CD4-positive, alpha-beta memory T cell (primary cell): ENCODE results near the gene FBXL16. TPM values are rescaled to one million over a fixed set of nuclear protein-coding genes. Genes with fewer than 3 reads are reported as not detected.

Experiments
- CTCF ChIA-PET: fragments of 350-600 bp; sonication (Branson Sonifier 250); formaldehyde crosslinking; loops from one replicate; lab custom pipeline; 2021; ENCODE audit warnings: inconsistent platforms; ENCODE audit not compliant: partially characterized antibody; lab: Charles Lee
- POLR2A ChIA-PET: fragments of 350-600 bp; sonication (Branson Sonifier 250); formaldehyde crosslinking; loops from one replicate; lab custom pipeline; 2021; ENCODE audit not compliant: partially characterized antibody; lab: Charles Lee
- DNase-seq, 5 donors: peaks; one replicate each; pipeline versions ENCODE4 v3.0.0 to v3.0.0-alpha.2; 2020 to 2022; ENCODE audit warnings: mixed read lengths in 1 of 5
- H3K27ac ChIP-seq: one replicate; pipeline ENCODE4 v1.7.0; 2013; ENCODE audit warnings: low read depth, low read length
- H3K27me3 ChIP-seq: 2 replicates; pipeline ENCODE4 v1.7.0; 2013; ENCODE audit warnings: mild to moderate bottlenecking, low read length, moderate library complexity; ENCODE audit not compliant: insufficient read depth
- H3K36me3 ChIP-seq: 2 replicates; pipeline ENCODE4 v1.7.0; 2013; ENCODE audit warnings: mild to moderate bottlenecking, low read length, moderate library complexity; ENCODE audit not compliant: insufficient read depth
- H3K4me1 ChIP-seq: 2 replicates; pipeline ENCODE4 v1.7.0; 2013; ENCODE audit warnings: mild to moderate bottlenecking, low read length, moderate library complexity; ENCODE audit not compliant: insufficient read depth
- H3K4me3 ChIP-seq, 2 donors: one replicate each; pipeline ENCODE4 v1.7.0; 2013; ENCODE audit warnings: low read length in 2 of 2, mild to moderate bottlenecking in 1 of 2
- H3K9me3 ChIP-seq, 2 donors: one replicate each; pipeline ENCODE4 v1.7.0; 2013; ENCODE audit warnings: low read length in 2 of 2, control low read depth in 1 of 2; ENCODE audit not compliant: control insufficient read depth in 1 of 2
- H3K27ac Mint-ChIP-seq, 7 donors: one replicate each; pipeline ENCODE4 v1.8.0; 2020 to 2021; ENCODE audit warnings: mixed read lengths in 7 of 7, mild to moderate bottlenecking in 6 of 7, inconsistent platforms in 3 of 7, moderate library complexity in 3 of 7
- H3K27me3 Mint-ChIP-seq, 2 donors: one replicate each; pipeline ENCODE4 v1.8.0; 2020 to 2021; ENCODE audit warnings: mixed read lengths in 2 of 2
- H3K36me3 Mint-ChIP-seq, 2 donors: one replicate each; pipeline ENCODE4 v1.8.0; 2020 to 2021; ENCODE audit warnings: mixed read lengths in 2 of 2, inconsistent platforms in 1 of 2, mild to moderate bottlenecking in 1 of 2
- H3K4me1 Mint-ChIP-seq, 4 donors: one replicate each; pipeline ENCODE4 v1.8.0; 2020 to 2021; ENCODE audit warnings: mixed read lengths in 4 of 4, mild to moderate bottlenecking in 1 of 4
- H3K4me3 Mint-ChIP-seq, 8 donors: one replicate each; pipeline ENCODE4 v1.8.0; 2020 to 2021; ENCODE audit warnings: mixed read lengths in 8 of 8, mild to moderate bottlenecking in 7 of 8, moderate library complexity in 6 of 8, inconsistent platforms in 3 of 8
- H3K9me3 Mint-ChIP-seq, 8 donors: one replicate each; pipeline ENCODE4 v1.8.0; 2020 to 2021; ENCODE audit warnings: mixed read lengths in 8 of 8, mild to moderate bottlenecking in 5 of 8, inconsistent platforms in 3 of 8, moderate library complexity in 1 of 8
- intact Hi-C: fragments of 100-400 bp; cut with micrococcal nuclease; formaldehyde crosslinking; loops from one replicate; pipeline ENCODE4 v1.15.1; 2023
- polyA plus RNA-seq, 2 donors: library from polyadenylated mRNA; unstranded; fragments of 300-500 nt; fragmentation: Illumina TruSeq; gene quantifications; one replicate each; pipeline ENCODE4 v1.2.3, GENCODE V29; 2021
- total RNA-seq, 2 experiments: library from RNA; stranded (reverse); gene quantifications; one replicate each; pipeline ENCODE4 v1.2.3, GENCODE V29; 2021

FBXL16 gene
- total and polyA plus RNA-seq, 4 experiments from 2014 or later: 9.3 to 59.5 (median 48.5) TPM

GRCh38 chr16:695355-696089 is 10.1 kb downstream of the FBXL16 start:
- Histone ChIP-seq H3K27ac (no peak overlapping the region), H3K4me3 (peak overlapping the region; percentile 58 to 78), H3K9me3 (no peaks in the 10 kb centered on the region), H3K4me1 (peaks cover 42% of the 10 kb centered on the region), H3K36me3 (no peaks in the 10 kb centered on the region), H3K27me3 (no peaks in the 10 kb centered on the region)
- Mint-ChIP-seq H3K27me3 (no peaks in the 10 kb centered on the region), H3K36me3 (peaks cover 0 to 7% of the 10 kb centered on the region in 2 donors), H3K27ac (peak overlapping the region; percentile 61 to 87 (median 82)), H3K9me3 (peaks cover 0 to 4% (median 0%) of the 10 kb centered on the region in 8 donors), H3K4me3 (peak overlapping the region; percentile 78 to 89 (median 84)), H3K4me1 (peaks cover 15 to 58% (median 26%) of the 10 kb centered on the region in 4 donors)
- DNase-seq: peak; percentile 73 to 81 (median 76)
- POLR2A ChIA-PET: interaction anchor here (0.6 to 8.0 kb wide), 27 partner anchors 9 to 308 kb away, joined by 3 to 212 read pairs (median 6); partner anchors contain the start of genes ANTKMT, CAPN15, CCDC78 and CHTF18
- CTCF ChIA-PET: interaction anchor here (0.7 to 2.3 kb wide), 9 partner anchors 9 to 116 kb away, joined by 3 to 8 read pairs (median 3); partner anchors contain the start of genes METRN and RHOT2
- intact Hi-C loops: no loop called here

- peaks cover 16 to 60% (median 30%) of the 10 kb centered on the region in 4 donors for H3K4me1 Mint-ChIP-seq
- Histone ChIP-seq H3K4me1 (peaks cover 40% of the 10 kb centered on the region), H3K27ac (peak overlapping the region; percentile 43), H3K36me3 (no peaks in the 10 kb centered on the region), H3K4me3 (peak overlapping the region; percentile 49 to 52), H3K27me3 (no peaks in the 10 kb centered on the region), H3K9me3 (no peaks in the 10 kb centered on the region)
- CTCF ChIA-PET: interaction anchor here (0.7 to 2.3 kb wide), 7 partner anchors 9 to 116 kb away, joined by 3 to 8 read pairs (median 3); partner anchors contain the start of gene RHOT2
- peaks cover 0 to 9% of the 10 kb centered on the region in 2 donors for H3K36me3 Mint-ChIP-seq
- H3K9me3 Mint-ChIP-seq: peaks cover 0 to 4% (median 0%) of the 10 kb centered on the region in 8 donors
- DNase-seq: no peak
- peak overlapping the region; percentile 20 to 84 (median 53) for H3K4me3 Mint-ChIP-seq
- intact Hi-C loops: no loop called here
- H3K27me3 Mint-ChIP-seq: no peaks in the 10 kb centered on the region
- H3K27ac Mint-ChIP-seq: peak overlapping the region in 1 of 7 donors; percentile 38
- POLR2A ChIA-PET: interaction anchor here (0.6 to 8.0 kb wide), 21 partner anchors 9 to 299 kb away, joined by 3 to 212 read pairs (median 9); partner anchors contain the start of genes ANTKMT, CAPN15, CCDC78 and CHTF18
Measured at GRCh38 chr16:694863-695354, 10.7 kb downstream of the FBXL16 start.

- Mint-ChIP-seq H3K4me3 (peak overlapping the region; percentile 47 to 86 (median 80)), H3K4me1 (peaks cover 16 to 60% (median 31%) of the 10 kb centered on the region in 4 donors), H3K9me3 (peaks cover 0 to 4% (median 0%) of the 10 kb centered on the region in 8 donors), H3K27me3 (no peaks in the 10 kb centered on the region), H3K36me3 (peaks cover 0 to 9% of the 10 kb centered on the region in 2 donors), H3K27ac (peak overlapping the region in 4 of 7 donors; percentile 38 to 88 (median 74))
- H3K4me1 ChIP-seq: peaks cover 40% of the 10 kb centered on the region
- peak overlapping the region in 1 of 2 donors; percentile 49 for H3K4me3 ChIP-seq
- intact Hi-C loops: no loop called here
- no peaks in the 10 kb centered on the region for H3K9me3 ChIP-seq
- peak in 1 of 5 donors; percentile 22 for DNase-seq
- POLR2A ChIA-PET: interaction anchor here (2.0 to 8.0 kb wide), 7 partner anchors 10 to 58 kb away, joined by 14 to 212 read pairs (median 23); partner anchors contain the start of genes ANTKMT, CCDC78, HAGHL and JMJD8
- no peaks in the 10 kb centered on the region for H3K27me3 ChIP-seq
- peak overlapping the region; percentile 43 for H3K27ac ChIP-seq
- CTCF ChIA-PET: interaction anchor here (1.9 to 2.3 kb wide), 2 partner anchors 18 to 91 kb away, joined by 6 to 8 read pairs; no protein-coding TSS in a partner anchor
- no peaks in the 10 kb centered on the region for H3K36me3 ChIP-seq
Measured at GRCh38 chr16:694187-694862, 11.3 kb downstream of the FBXL16 start.

DNA sequence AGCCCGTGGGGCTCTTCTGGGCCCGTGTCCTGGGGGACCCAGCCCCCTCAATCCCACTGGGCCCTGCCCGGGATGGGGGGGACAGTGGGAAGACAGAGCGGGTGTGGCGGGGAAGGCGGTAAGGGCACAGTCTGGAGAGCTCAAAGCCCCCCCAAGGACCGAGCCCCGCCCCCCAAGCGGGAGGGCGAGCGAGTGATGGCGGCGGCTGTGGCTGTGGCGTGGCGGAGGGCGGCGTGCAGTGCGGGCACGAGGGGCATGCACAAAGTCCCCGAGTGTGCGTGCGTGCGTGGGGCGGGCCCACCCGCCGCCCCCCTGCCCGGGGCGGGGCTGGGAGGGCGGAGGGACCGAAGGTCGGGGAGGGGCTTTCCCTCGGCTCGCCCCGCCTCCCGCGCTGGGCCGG is 11.8 kb downstream of the FBXL16 start:
- no peaks in the 10 kb centered on the region for H3K9me3 ChIP-seq
- H3K4me3 ChIP-seq: no peak overlapping the region
- H3K27me3 Mint-ChIP-seq: no peaks in the 10 kb centered on the region
- DNase-seq: peak in 1 of 5 donors; percentile 38
- H3K36me3 ChIP-seq: no peaks in the 10 kb centered on the region
- H3K4me1 Mint-ChIP-seq: peaks cover 16 to 60% (median 32%) of the 10 kb centered on the region in 4 donors
- H3K27ac ChIP-seq: no peak overlapping the region
- peaks cover 0 to 9% of the 10 kb centered on the region in 2 donors for H3K36me3 Mint-ChIP-seq
- intact Hi-C loops: no loop called here
- POLR2A ChIA-PET: interaction anchor here (2.6 to 8.0 kb wide), 4 partner anchors 11 to 57 kb away, joined by 20 to 212 read pairs (median 94); partner anchors contain the start of genes ANTKMT, CCDC78, HAGHL and JMJD8
- peak overlapping the region in 3 of 7 donors; percentile 4 to 91 (median 57) for H3K27ac Mint-ChIP-seq
- peaks cover 40% of the 10 kb centered on the region for H3K4me1 ChIP-seq
- peak overlapping the region in 2 of 8 donors; percentile 21 for H3K4me3 Mint-ChIP-seq
- CTCF ChIA-PET: interaction anchor here (1.9 kb wide), 1 partner anchor 19 kb away, joined by 6 read pairs; no protein-coding TSS in a partner anchor
- no peaks in the 10 kb centered on the region for H3K27me3 ChIP-seq
- H3K9me3 Mint-ChIP-seq: peaks cover 0 to 4% (median 0%) of the 10 kb centered on the region in 8 donors

- H3K9me3 Mint-ChIP-seq: peaks cover 0 to 4% (median 0%) of the 10 kb centered on the region in 8 donors
- Histone ChIP-seq H3K36me3 (no peaks in the 10 kb centered on the region), H3K9me3 (no peaks in the 10 kb centered on the region), H3K27ac (no peak overlapping the region), H3K4me3 (no peak overlapping the region), H3K27me3 (no peaks in the 10 kb centered on the region), H3K4me1 (peaks cover 40% of the 10 kb centered on the region)
- H3K4me3 Mint-ChIP-seq: peak overlapping the region in 2 of 8 donors; percentile 21
- H3K27ac Mint-ChIP-seq: peak overlapping the region in 3 of 7 donors; percentile 4 to 91 (median 57)
- H3K36me3 Mint-ChIP-seq: peaks cover 0 to 9% of the 10 kb centered on the region in 2 donors
- H3K27me3 Mint-ChIP-seq: no peaks in the 10 kb centered on the region
- DNase-seq: no peak
- POLR2A ChIA-PET: interaction anchor here (3.3 to 8.0 kb wide), 3 partner anchors 11 to 57 kb away, joined by 20 to 212 read pairs (median 166); partner anchors contain the start of genes ANTKMT, CCDC78, HAGHL and JMJD8
- peaks cover 17 to 59% (median 32%) of the 10 kb centered on the region in 4 donors for H3K4me1 Mint-ChIP-seq
- intact Hi-C loops: no loop called here
- CTCF ChIA-PET: interaction anchor here (1.9 kb wide), 1 partner anchor 19 kb away, joined by 6 read pairs; no protein-coding TSS in a partner anchor
Measured at GRCh38 chr16:693364-693763, 12.2 kb downstream of the FBXL16 start.

DNA sequence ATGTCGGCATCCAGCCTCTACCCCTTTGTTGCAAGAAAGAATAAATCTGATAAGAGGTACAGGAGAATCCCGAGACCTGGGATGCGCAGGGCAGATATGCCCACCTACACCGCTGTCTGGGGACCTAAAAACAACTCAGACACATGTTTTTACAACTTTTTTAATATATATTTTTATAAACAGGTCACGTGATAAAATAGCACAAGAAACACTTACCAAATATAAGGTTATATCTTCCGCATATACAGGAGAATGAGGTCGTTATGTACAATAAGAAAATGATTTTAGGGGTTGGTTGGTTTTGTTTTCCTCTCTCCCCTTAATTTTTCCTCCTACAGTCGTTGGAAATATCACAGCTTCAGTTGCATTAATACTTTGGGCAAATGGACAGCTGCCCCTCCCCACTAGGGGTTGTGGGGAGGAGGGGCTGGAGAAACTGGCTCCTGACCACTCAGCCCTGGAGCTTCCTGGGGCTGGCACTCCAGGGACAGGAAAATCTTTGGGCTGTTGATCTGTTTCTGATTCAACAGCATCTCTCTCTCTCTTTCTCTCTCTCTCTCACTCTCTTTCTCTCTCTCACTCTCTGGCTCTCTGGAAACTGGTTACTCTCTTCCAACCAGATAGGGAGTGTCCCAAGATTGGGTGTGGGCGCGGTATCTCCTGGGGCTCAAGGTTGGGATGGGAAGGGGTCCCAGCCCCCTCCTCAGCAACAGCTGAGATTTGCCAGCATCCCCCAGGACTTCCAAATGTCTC is 13.1 kb downstream of the FBXL16 start:
- Histone ChIP-seq H3K27me3 (no peaks in the 10 kb centered on the region), H3K4me1 (peaks cover 39% of the 10 kb centered on the region), H3K9me3 (no peaks in the 10 kb centered on the region), H3K4me3 (no peak overlapping the region), H3K36me3 (no peaks in the 10 kb centered on the region), H3K27ac (no peak overlapping the region)
- DNase-seq: no peak
- peaks cover 0 to 9% of the 10 kb centered on the region in 2 donors for H3K36me3 Mint-ChIP-seq
- peak overlapping the region in 6 of 7 donors; percentile 9 to 91 (median 56) for H3K27ac Mint-ChIP-seq
- ChIA-PET POLR2A (interaction anchor here (1.2 to 8.0 kb wide), 4 partner anchors 10 to 56 kb away, joined by 4 to 212 read pairs (median 93); partner anchors contain the start of genes ANTKMT, CCDC78, HAGHL and JMJD8), CTCF (interaction anchor here (1.9 kb wide), 1 partner anchor 20 kb away, joined by 6 read pairs; no protein-coding TSS in a partner anchor)
- peaks cover 0 to 4% (median 0%) of the 10 kb centered on the region in 8 donors for H3K9me3 Mint-ChIP-seq
- intact Hi-C loops: no loop called here
- no peaks in the 10 kb centered on the region for H3K27me3 Mint-ChIP-seq
- H3K4me3 Mint-ChIP-seq: peak overlapping the region in 7 of 8 donors; percentile 12 to 72 (median 36)
- H3K4me1 Mint-ChIP-seq: peaks cover 17 to 55% (median 32%) of the 10 kb centered on the region in 4 donors
